ENCODE measurements around the gene ZNF486. TPM values are rescaled to one million over a fixed set of nuclear protein-coding genes. Genes with fewer than 3 reads are reported as not detected.
"Not testable (repeated sequence)": the region's sequence is repeated elsewhere in the genome, so short reads cannot be mapped to it uniquely, and the experiment has no call there.

ZNF486 gene
- total and polyA plus RNA-seq, 2 donors from 2014 or later = 2.6 to 12.9 TPM

DNA sequence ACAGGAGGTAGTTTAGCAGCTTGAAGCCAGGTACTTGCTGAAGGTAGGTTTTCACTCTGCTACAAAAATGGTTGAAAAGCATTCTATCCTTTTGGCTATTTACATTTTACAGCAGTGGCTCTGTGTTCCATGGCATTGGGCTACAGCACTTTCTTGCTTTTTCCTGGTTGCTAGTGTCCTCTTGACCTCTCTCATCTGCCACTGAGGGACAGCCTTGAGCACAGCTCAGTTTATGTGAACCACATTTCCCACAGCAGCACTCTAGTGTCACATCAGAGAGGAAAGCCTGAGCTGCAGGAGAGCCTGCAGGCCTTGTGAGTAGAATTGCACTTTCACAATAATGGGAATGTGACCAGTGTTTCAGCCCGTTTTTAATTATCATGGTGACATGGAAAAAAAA lies 54.6 kb downstream of the ZNF486 start:
- H3K27ac ChIP-seq (ENCODE audit: low read depth in 2 of 2, low read length in 2 of 2); DNase-seq; FAIRE-seq; H3K9ac ChIP-seq (ENCODE audit: low read length in 3 of 3); intact Hi-C loops (cut with DNase I); H3K27me3 ChIP-seq (ENCODE audit: control insufficient read depth, insufficient read depth, low read length); H3K9me3 ChIP-seq (ENCODE audit: control insufficient read depth in 2 of 3, insufficient read depth in 1 of 3, low read length in 3 of 3); H3K4me3 ChIP-seq (ENCODE audit: low read length in 3 of 3); H3K36me3 ChIP-seq (ENCODE audit: control insufficient read depth in 2 of 3, insufficient read depth in 3 of 3, low read length in 3 of 3); H3K4me1 ChIP-seq (ENCODE audit: control insufficient read depth in 2 of 3, insufficient read depth in 2 of 3, low read depth in 1 of 3, low read length in 3 of 3): not testable (repeated sequence)

- Histone ChIP-seq H3K9ac (ENCODE audit: low read length in 3 of 3) (no peak overlapping the region), H3K9me3 (ENCODE audit: control insufficient read depth in 2 of 3, insufficient read depth in 1 of 3, low read length in 3 of 3) (no peaks in the 10 kb centered on the region), H3K36me3 (ENCODE audit: control insufficient read depth in 2 of 3, insufficient read depth in 3 of 3, low read length in 3 of 3) (no peaks in the 10 kb centered on the region), H3K27ac (ENCODE audit: low read depth in 2 of 2, low read length in 2 of 2) (no peak overlapping the region), H3K27me3 (ENCODE audit: control insufficient read depth, insufficient read depth, low read length) (no peaks in the 10 kb centered on the region), H3K4me3 (ENCODE audit: low read length in 3 of 3) (no peak overlapping the region), H3K4me1 (ENCODE audit: control insufficient read depth in 2 of 3, insufficient read depth in 2 of 3, low read depth in 1 of 3, low read length in 3 of 3) (no peaks in the 10 kb centered on the region)
- DNase-seq (no peak), FAIRE-seq (no peak)
- intact Hi-C loops (cut with DNase I) = no loop called here
- no peak for TF ChIP-seq CTCF (IDR thresholded peaks at IDR 0.05; ENCODE audit: borderline replicate concordance, extremely low read depth, insufficient read depth)
Measured at GRCh38 chr19:20233105-20233504, 66.1 kb downstream of the ZNF486 start.

DNA sequence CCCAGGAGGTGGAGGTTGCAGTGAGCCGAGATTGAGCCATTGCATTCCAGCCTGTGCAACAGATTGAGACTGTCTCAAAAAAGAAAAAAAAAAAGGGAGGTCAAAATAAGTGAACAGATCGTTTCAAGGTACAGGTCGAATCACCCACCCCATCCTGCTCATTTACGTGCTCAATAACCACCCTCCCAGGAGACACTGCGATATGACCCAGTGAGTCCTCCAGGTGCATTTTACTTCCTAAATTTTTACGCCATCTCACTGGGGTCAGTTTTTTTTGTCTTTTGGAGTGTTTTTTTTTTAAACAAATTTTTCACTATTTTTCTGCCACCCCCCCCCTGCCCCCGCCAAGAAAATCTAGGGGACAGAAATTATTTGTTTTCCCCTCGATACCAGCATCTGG lies 68.1 kb downstream of the ZNF486 start:
- TF ChIP-seq CTCF (IDR thresholded peaks at IDR 0.05; ENCODE audit: borderline replicate concordance, extremely low read depth, insufficient read depth) = no peak
- no peaks in the 10 kb centered on the region for H3K36me3 ChIP-seq (ENCODE audit: control insufficient read depth in 2 of 3, insufficient read depth in 3 of 3, low read length in 3 of 3)
- DNase-seq (no peak), FAIRE-seq (no peak)
- H3K9ac ChIP-seq (ENCODE audit: low read length in 3 of 3) = no peak overlapping the region
- no peak overlapping the region for H3K4me3 ChIP-seq (ENCODE audit: low read length in 3 of 3)
- no peaks in the 10 kb centered on the region for H3K4me1 ChIP-seq (ENCODE audit: control insufficient read depth in 2 of 3, insufficient read depth in 2 of 3, low read depth in 1 of 3, low read length in 3 of 3)
- H3K9me3 ChIP-seq (ENCODE audit: control insufficient read depth in 2 of 3, insufficient read depth in 1 of 3, low read length in 3 of 3) = no peaks in the 10 kb centered on the region
- no peaks in the 10 kb centered on the region for H3K27me3 ChIP-seq (ENCODE audit: control insufficient read depth, insufficient read depth, low read length)
- H3K27ac ChIP-seq (ENCODE audit: low read depth in 2 of 2, low read length in 2 of 2) = no peak overlapping the region
- intact Hi-C loops (cut with DNase I) = no loop called here

DNA sequence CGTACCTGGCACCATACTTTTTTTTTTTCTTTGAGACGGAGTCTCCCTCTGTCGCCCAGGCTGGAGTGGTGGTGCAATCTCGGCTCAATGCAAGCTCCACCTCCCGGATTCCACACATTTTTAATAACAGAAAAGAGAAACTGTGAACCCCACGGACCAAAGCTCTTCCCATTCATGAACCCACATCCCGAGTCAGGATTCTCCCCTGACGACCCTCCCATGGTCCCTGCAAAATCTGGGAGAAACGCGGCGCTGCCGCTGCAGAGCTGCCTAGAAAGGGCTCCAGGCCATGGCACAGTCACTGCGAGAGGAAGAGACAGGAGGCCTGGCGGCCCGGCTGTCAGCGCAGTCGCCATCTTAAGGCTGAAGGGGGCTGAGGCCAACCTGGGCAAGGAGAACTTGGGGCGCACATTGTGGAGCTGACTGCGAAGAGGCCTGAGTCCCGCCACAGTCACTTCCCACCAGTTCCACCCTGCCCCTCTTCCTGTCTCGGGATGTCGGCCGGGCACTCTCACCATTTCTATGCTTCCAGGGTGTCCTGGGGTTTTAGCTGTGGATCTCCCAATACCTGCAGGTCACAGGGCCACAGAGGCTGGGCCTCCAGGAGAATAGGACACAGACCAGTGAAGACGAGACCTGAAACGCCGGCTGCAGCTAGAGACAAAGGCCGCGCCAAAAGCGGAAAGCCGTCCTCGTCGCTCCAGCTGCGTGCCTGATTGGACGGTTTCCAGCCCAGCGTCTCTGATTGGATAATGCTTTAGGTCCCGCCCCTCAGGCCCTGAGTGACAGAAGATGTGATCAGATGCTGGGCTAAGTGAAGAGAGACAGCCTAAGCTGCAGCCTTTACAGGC lies 71.0 kb downstream of the ZNF486 start:
- Histone ChIP-seq H3K4me3 (ENCODE audit: low read length in 3 of 3) (peak overlapping the region; percentile 48 to 90 (median 72)), H3K27ac (ENCODE audit: low read depth in 2 of 2, low read length in 2 of 2) (no peak overlapping the region), H3K36me3 (ENCODE audit: control insufficient read depth in 2 of 3, insufficient read depth in 3 of 3, low read length in 3 of 3) (no peaks in the 10 kb centered on the region), H3K9ac (ENCODE audit: low read length in 3 of 3) (peak overlapping the region in 2 of 3 donors; percentile 56 to 88), H3K27me3 (ENCODE audit: control insufficient read depth, insufficient read depth, low read length) (no peaks in the 10 kb centered on the region), H3K4me1 (ENCODE audit: control insufficient read depth in 2 of 3, insufficient read depth in 2 of 3, low read depth in 1 of 3, low read length in 3 of 3) (no peaks in the 10 kb centered on the region), H3K9me3 (ENCODE audit: control insufficient read depth in 2 of 3, insufficient read depth in 1 of 3, low read length in 3 of 3) (no peaks in the 10 kb centered on the region)
- DNase-seq = peak; percentile 95 to 98 (median 97)
- TF ChIP-seq CTCF (IDR thresholded peaks at IDR 0.05; ENCODE audit: borderline replicate concordance, extremely low read depth, insufficient read depth) = no peak
- intact Hi-C loops (cut with DNase I) = no loop called here
- peak; percentile 58 for FAIRE-seq
